GM12801 (cell line): ENCODE data around the gene ARHGEF10L.

Experiments
- CTCF ChIP-seq: IDR thresholded peaks from one replicate; pipeline ENCODE4 v1.5.1; 2011; ENCODE audit warnings: control low read depth; ENCODE audit not compliant: insufficient read length; ENCODE audit errors: extremely low read depth

ARHGEF10L gene

GRCh38 chr1:17671314-17671705 lies 131.8 kb downstream of the ARHGEF10L start:
- TF ChIP-seq CTCF, result no peak

GRCh38 chr1:17671741-17672140 lies 132.2 kb downstream of the ARHGEF10L start:
- TF ChIP-seq CTCF, result no peak

DNA sequence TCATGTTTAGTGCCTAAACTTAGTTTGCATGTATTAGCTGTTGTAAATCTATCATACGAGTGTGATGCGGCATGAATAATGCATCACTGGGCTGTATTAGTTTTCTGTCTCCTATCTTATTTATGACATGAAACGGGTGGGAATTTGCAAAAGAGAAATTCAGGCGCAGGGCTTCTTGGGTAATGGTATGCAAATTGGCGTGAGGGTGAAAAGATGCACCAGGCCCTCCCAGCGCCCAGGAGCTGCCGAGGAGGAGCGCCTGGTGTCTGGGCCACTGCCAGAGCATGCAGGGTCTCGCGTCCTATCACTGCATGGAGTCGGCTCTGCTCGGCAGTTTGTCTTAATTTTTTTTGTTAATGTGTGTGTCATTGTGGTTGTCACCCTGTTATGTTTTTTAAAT lies 132.7 kb downstream of the ARHGEF10L start:
- TF ChIP-seq CTCF, result no peak

- no peak for TF ChIP-seq CTCF
Measured at GRCh38 chr1:17673329-17674072, 134.0 kb downstream of the ARHGEF10L start.

DNA sequence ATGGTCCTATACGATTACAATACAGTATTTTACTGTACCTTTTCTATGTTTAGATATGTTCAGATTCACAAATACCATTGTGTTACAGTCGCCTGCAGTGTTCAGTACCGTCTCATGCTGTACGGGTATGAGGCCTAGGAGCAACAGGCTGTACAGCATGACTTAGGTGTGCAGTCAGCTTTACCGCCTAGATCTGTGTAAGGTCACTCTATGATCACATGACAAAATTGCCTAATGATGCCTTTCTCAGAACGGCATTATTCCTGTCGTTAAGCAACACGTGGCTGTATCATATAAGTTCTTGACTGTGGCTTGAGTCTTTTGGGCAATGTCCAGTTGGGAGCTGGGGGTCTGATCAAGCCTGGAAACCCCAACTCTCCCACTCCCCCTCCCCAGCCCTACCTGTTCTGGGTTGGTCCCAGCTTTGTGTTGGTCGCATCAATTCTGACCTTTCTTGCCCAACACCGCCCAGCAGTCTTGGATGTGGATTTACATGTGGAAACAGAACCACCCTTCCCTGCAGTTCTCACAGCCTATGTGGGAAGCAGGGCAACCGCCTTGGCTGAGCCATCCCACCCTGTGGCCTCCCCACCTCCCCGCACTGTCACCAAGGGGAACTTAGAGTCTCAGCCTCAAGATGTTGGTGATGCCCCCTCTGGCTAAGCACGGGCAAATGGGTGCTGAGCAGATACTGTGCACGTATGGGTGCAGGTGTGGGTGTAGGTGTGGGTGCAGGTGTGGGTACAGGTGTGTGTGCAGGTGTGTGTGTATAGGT lies 135.4 kb downstream of the ARHGEF10L start:
- TF ChIP-seq CTCF, result no peak

DNA sequence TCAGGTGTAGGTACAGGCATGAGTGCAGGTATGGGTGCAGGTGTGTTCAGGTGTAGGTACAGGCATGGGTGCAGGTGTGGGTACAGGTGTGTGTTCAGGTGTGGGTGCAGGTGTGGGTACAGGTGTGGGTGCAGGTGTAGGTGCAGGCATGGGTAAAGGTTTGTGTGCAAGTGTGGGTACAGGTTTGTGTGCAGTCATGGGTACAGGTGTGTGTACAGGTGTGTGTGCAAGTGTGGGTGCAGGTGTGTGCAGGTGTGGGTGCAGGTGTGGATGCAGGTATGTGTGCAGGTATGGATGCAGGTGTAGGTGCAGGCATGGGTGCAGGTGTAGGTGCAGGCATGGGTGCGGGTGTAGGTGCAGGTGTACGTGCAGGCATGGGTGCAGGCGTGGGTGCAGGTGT lies 136.2 kb downstream of the ARHGEF10L start:
- no peak for TF ChIP-seq CTCF

DNA sequence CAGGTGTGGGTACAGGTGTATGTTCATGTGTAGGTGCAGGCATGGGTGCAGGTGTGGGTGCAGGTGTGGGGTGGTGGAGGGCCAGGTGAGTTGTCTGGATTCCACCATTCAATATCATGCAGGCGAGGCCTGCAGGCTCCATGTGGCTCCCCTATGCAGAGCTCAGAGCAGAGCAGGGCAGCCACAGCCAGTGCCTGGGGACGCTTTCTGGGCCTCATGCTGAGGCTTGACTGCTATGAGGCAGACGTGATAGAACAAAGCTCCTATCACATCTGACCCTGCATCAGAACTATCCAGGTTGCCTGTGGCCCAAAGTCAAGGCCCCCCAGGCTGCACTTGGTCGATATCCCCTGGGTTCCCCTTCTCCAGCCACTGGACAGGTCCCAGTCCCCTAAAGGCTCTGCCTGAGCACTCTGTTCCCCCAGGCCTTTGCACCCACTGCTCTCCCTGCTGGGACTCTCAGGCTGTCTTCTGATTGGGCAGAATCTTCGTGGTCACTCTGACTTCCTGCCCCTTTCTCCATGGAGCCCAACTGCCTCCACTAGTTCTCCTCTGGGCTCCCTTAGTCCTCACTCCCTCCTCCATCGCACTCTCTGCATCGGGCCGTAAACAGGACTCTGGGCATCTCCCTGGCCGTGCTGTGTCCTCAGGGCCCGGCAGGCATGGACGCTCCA lies 137.0 kb downstream of the ARHGEF10L start:
- no peak for TF ChIP-seq CTCF
